Superior temporal gyrus (tissue), 1 donor: ENCODE measurements around the gene PTPN23.
"Not testable (repeated sequence)": the region's sequence is repeated elsewhere in the genome, so short reads cannot be mapped to it uniquely, and the experiment has no call there.

ENCODE experiments used
- DNase-seq: peaks from one replicate; pipeline ENCODE4 v3.0.0-alpha.2; 2016; ENCODE audit errors: extremely low spot score

PTPN23 gene

DNA sequence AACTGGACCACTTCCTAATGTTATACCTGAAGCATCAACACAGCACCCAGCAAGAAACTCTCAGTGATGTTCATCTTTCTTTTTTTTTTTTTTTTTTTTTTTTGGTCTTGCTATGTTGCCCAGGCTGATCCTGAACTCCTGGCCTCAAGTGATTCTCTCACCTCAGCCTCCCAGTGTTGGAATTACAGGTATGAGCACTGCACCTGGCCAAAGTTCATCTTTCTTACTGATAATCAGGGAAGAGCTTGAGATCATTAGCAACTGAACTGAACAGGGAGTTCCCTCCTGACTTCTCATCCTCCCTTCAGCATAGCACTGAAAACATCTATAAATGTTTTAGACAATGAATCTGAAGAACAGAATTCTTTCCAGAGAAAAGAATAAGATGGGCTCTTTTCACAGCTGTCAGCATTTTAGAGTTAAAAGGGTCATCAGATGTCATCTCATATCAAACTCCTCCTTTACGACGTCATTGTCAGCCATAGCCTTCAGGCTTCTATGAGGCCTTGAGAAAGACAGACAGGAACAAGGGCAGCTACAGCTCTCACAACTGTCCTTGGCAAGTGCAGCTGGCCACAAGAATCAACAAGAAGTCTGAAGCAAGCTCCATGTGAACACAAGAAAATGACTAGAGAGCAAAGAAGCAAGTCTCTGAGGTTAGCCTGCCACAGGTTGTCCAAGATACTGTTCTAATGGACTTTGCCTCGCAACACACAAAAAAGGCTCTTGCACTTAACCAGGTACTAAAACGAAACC is 61.2 kb downstream of the PTPN23 start:
- no peak for DNase-seq

DNA sequence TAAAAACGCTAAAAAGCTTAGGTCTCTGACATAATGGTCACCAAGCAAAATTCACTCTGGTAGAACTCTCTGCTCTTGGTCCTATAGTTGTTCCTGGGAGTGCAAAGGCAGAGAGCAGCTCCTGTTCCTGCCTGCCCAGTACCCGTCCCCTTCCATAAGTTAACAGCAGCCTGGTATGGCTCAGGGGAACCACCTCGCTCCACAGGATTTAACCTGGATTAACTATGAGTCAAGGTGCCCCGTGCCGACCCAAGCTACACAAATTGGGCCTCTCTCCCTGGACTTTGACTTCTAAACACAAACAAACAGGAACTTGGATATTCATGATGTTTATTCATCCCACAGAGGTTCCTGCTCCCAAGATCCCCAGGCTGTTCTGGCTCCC is 62.8 kb downstream of the PTPN23 start:
- no peak for DNase-seq

DNA sequence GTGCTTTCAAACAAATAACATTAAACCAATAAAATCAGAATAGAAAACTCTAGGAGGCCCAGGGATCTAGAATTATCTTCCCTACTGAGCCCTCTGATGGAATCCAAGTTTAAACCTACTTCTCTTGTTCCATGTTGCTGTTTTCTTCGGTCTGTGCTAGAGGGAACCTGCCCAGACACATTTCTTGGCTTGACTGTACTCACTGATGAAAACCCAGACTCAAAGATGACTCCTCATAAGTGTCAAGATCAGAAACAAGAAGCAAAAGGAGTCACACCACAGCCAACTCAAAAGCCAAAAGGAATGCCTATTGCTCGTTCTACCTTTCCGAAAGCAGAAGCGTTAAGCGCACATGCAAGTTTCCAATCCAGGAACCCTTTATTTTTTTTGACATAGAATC is 63.3 kb downstream of the PTPN23 start:
- DNase-seq: no peak

DNA sequence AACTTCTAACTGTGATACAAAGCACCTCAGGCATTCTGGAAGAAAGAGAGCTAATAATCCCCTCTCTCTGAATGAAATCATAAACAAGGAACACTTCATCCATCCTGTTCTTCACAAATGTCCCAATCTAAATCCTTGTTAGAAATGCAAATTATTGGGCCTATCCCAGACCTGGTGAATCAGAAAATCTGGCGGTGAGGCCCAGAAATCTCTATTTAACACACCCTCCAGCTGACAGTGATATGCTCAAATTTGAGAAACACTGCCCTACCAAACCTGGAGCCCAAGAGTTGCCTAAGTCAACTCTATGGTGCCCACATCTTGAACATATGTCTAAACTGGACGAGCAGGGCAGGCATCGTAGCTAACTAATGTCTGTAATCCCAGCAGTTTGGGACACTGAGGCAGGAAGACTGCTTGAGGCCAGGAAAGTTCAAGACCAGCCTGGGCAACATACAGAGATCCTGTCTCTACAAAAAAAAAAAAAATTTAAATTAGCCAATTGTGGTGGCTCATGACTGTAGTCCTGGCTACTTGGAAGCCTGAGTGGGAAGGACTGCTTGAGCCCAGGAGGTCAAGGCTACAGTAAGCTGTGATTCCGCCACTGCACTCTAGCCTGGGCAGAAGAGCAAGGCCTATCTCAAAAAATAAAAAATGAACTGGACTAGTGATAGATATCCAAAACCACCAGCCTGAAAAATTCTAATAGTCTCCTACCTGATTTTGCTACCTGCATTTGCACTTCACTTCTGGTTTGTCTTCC is 71.8 kb downstream of the PTPN23 start:
- DNase-seq: no peak

DNA sequence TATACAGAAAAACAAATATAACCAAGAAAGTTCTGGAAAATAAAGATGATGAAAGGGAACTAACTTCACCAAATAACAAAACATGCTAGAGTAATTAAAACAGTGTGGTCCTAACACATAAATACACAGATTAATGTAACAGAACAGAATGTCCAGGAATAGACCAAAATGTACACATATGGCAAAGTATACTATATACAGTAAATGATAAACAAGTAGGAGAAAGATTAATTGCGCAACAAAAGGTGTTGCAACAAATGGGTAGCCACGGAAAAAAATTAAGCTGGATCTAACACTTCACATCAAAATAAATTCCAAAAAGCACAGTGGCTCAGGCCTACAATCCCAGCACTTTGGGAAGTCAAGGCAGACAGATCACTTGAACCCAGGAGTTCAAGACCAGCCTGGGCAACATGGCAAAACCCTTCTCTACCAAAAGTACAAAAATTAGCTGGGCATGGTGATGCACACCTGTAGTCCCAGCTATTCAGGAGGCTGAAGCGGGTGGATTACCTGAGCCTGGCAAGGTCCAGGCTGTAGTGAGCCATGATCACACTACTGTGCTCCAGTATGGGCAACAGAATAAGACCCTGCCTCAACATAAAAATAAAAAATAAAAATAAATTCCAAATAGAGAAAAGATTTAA is 75.1 kb downstream of the PTPN23 start:
- no peak for DNase-seq

DNA sequence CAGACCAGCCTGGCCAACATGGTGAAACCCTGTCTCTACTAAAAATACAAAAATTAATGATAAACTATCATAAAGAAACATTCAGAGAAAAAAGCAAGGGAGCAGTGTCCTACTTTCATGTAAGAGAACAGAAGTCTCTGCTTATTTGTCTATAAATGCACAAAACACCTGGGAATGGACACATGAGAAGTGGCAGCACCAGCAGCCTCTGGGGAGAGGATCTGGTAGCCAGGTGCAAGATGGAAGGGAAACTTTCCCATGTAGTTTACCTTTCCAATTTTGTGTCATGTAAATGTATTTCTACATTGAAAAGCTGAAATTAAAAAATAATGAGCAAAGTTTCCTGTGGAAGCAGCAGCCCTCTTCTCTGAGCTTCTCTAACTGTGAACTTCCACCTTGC is 76.2 kb downstream of the PTPN23 start:
- DNase-seq: no peak

DNA sequence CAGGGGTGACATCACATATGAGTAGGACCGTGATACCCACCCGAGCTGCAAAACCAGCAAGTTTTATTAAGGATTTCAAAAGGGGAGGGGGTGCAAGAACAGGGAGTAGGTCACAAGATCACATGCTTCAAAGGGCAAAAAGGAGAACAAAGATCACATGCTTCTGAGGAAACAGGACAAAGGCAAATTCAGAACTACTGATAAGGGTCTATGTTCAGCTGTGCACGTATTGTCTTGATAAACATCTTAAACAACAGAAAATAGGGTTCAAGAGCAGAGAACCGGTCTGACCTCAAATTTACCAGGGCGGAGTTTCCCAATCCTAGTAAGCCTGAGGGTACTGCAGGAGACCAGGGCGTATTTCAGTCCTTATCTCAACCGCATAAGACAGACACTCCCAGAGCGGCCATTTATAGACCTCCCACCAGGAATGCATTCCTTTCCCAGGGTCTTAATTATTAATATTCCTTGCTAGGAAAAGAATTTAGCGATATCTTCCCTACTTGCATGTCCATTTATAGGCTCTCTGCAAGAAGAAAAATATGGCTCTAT is 78.8 kb downstream of the PTPN23 start:
- not testable (repeated sequence) for DNase-seq
